DOHH2 (cell line): ENCODE data around the gene CAPN10.
"Not testable (repeated sequence)": the region's sequence is repeated elsewhere in the genome, so short reads cannot be mapped to it uniquely, and the experiment has no call there.

Experiments used
- H3F3A ChIP-seq: fragments of 200-600 bp; sonication (generic), shearing (Covaris generic); 2 replicates; pipeline ENCODE4 v1.6.0; 2016; ENCODE audit warnings: antibody characterized with exemption, mild to moderate bottlenecking; ENCODE audit not compliant: control insufficient read depth, insufficient read depth
- H3K27ac ChIP-seq: fragments of 200-600 bp; sonication (generic); 2 replicates; pipeline ENCODE4 v1.5.1; 2014; ENCODE audit warnings: low read depth, mild to moderate bottlenecking, low read length, moderate library complexity
- H3K27me3 ChIP-seq: fragments of 200-600 bp; sonication (generic); 2 replicates; pipeline ENCODE4 v1.6.1; 2014; ENCODE audit warnings: mild to moderate bottlenecking, low read length, mixed read lengths; ENCODE audit not compliant: control insufficient read depth
- H3K36me3 ChIP-seq: fragments of 200-600 bp; sonication (generic); 2 replicates; pipeline ENCODE4 v1.6.1; 2014; ENCODE audit warnings: mild to moderate bottlenecking, low read length, moderate library complexity, mixed read lengths; ENCODE audit not compliant: control insufficient read depth
- H3K4me1 ChIP-seq: fragments of 200-600 bp; sonication (generic); 2 replicates; pipeline ENCODE4 v1.6.1; 2014; ENCODE audit warnings: mild to moderate bottlenecking, low read length, mixed read lengths; ENCODE audit not compliant: control insufficient read depth
- H3K4me2 ChIP-seq: fragments of 200-600 bp; sonication (generic); 2 replicates; pipeline ENCODE4 v1.6.0; 2014; ENCODE audit warnings: mild to moderate bottlenecking, low read length, moderate library complexity
- H3K4me3 ChIP-seq: fragments of 200-600 bp; sonication (generic); 2 replicates; pipeline ENCODE4 v1.5.1; 2014; ENCODE audit warnings: mild to moderate bottlenecking, low read length, mixed read lengths
- H3K79me2 ChIP-seq: fragments of 200-600 bp; sonication (generic); 2 replicates; pipeline ENCODE4 v1.6.1; 2014; ENCODE audit warnings: mild to moderate bottlenecking, low read length, mixed read lengths; ENCODE audit not compliant: control insufficient read depth
- H3K9me2 ChIP-seq: fragments of 200-600 bp; sonication (generic); replicated peaks from 2 replicates; pipeline ENCODE4 v1.6.1; 2014; ENCODE audit warnings: mild to moderate bottlenecking, low read length, mixed read lengths; ENCODE audit not compliant: control insufficient read depth
- H3K9me3 ChIP-seq: fragments of 200-600 bp; sonication (generic); 2 replicates; pipeline ENCODE4 v1.6.1; 2014; ENCODE audit warnings: antibody characterized with exemption, low read length, mixed read lengths; ENCODE audit not compliant: control insufficient read depth, insufficient read depth
- H4K20me1 ChIP-seq: fragments of 200-600 bp; sonication (generic); 2 replicates; pipeline ENCODE4 v1.6.0; 2014; ENCODE audit warnings: low read depth, mild to moderate bottlenecking, antibody characterized with exemption, low read length, moderate library complexity; ENCODE audit not compliant: control insufficient read depth, insufficient read depth
- CTCF ChIP-seq: fragments of 200-600 bp; sonication (generic); IDR thresholded peaks from one replicate; pipeline ENCODE4 v1.5.1; 2014; ENCODE audit warnings: antibody characterized with exemption, mild to moderate bottlenecking, low read depth, low read length; ENCODE audit not compliant: poor library complexity, severe bottlenecking
- EZH2phosphoT487 ChIP-seq: fragments of 200-600 bp; sonication (generic); IDR thresholded peaks from 2 replicates; pipeline ENCODE4 v1.6.1; 2017; ENCODE audit warnings: borderline replicate concordance, mild to moderate bottlenecking, antibody characterized with exemption, low read length, moderate library complexity, mixed read lengths

Gene CAPN10

GRCh38 chr2:240615396-240615795 is 28.9 kb downstream of the CAPN10 start:
- H3F3A ChIP-seq: no peaks in the 10 kb centered on the region; the same call in 1 of the 2 replicates
- no peaks in the 10 kb centered on the region for H3K27me3 ChIP-seq
- no peaks in the 10 kb centered on the region for H3K36me3 ChIP-seq
- no peaks in the 10 kb centered on the region for H3K9me3 ChIP-seq
- 0 out of 2 replicates have a peak, but pooled peaks cover 3% of the 10 kb centered on the region for H3K4me1 ChIP-seq
- H4K20me1 ChIP-seq: no peaks in the 10 kb centered on the region
- H3K79me2 ChIP-seq: no peaks in the 10 kb centered on the region
- no peak for TF ChIP-seq CTCF
- H3K4me3 ChIP-seq: no peak overlapping the region
- H3K4me2 ChIP-seq: no peak overlapping the region
- H3K27ac ChIP-seq: no peak overlapping the region
- H3K9me2 ChIP-seq: no peaks in the 10 kb centered on the region

DNA sequence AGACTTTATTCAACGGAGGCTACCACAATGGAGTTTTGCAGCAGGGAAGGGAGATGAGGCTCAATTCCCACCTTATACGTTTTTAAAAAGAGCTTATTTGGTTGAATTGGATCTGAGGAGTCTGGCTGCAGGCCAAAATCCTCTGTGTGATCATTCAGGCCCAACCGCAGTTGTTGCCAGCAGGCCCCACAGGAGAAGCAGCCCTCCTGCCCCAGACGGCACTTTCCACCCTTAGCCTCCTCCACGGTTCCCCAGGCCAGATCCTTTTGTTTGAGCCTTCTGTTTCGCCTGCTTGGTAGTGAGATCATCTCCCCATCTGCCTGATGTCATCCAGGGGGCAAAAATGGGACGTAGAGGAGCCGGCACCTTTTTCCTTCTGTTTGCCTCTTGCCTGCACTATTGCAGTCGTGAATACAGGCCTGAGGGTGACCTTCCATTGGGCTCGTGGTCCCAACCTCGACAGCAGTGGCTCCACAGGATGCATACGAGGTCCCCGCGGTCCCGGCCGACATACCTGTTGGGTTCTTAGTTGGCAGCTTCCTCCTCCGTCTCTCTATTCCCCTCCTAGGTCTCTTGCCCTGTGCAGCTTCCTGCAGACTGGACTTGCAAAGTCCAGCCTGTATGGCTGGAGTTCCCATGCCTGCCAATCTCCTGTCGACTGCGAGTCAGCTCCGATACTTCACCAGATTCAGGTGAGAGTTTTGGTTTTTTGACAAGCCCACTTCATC is 29.4 kb downstream of the CAPN10 start:
- peaks cover 7% of the 10 kb centered on the region for H3K4me1 ChIP-seq
- no peak overlapping the region for H3K27ac ChIP-seq
- H3K79me2 ChIP-seq: no peaks in the 10 kb centered on the region
- no peak for TF ChIP-seq CTCF
- no peak for TF ChIP-seq EZH2phosphoT487
- no peaks in the 10 kb centered on the region for H3K9me3 ChIP-seq
- no peaks in the 10 kb centered on the region for H3K9me2 ChIP-seq
- no peak overlapping the region for H3K4me3 ChIP-seq
- H4K20me1 ChIP-seq: no peaks in the 10 kb centered on the region
- no peaks in the 10 kb centered on the region for H3K27me3 ChIP-seq
- no peaks in the 10 kb centered on the region; the same call in 1 of the 2 replicates for H3F3A ChIP-seq
- H3K36me3 ChIP-seq: no peaks in the 10 kb centered on the region
- no peak overlapping the region for H3K4me2 ChIP-seq

- not testable (repeated sequence) for H4K20me1 ChIP-seq, H3K79me2 ChIP-seq, H3K9me2 ChIP-seq, H3K36me3 ChIP-seq, H3K4me3 ChIP-seq, H3K27me3 ChIP-seq, H3K4me2 ChIP-seq, H3K9me3 ChIP-seq, H3F3A ChIP-seq, H3K27ac ChIP-seq
- peaks cover 16% of the 10 kb centered on the region for H3K4me1 ChIP-seq
- peak; percentile 72 for TF ChIP-seq CTCF
Observed at GRCh38 chr2:240616860-240617666, 30.5 kb downstream of the CAPN10 start.
